ENCODE data around the gene RNPEP. TPM values are rescaled to one million over a fixed set of nuclear protein-coding genes. Genes with fewer than 3 reads are reported as not detected.
"Not testable (repeated sequence)": the region's sequence is repeated elsewhere in the genome, so short reads cannot be mapped to it uniquely, and the experiment has no call there.

RNPEP gene
- total and polyA plus RNA-seq, 4 experiments from 2014 or later, result 25.9 to 41.4 (median 29.7) TPM

GRCh38 chr1:202015662-202015937, 33.2 kb downstream of the RNPEP start:
- no peak for DNase-seq
- no peak overlapping the region for H3K4me3 Mint-ChIP-seq
- Histone ChIP-seq H3K9me3 (ENCODE audit: control insufficient read depth in 1 of 2, low read length in 2 of 2) (no peaks in the 10 kb centered on the region), H3K36me3 (ENCODE audit: insufficient read depth, low read length) (no peaks in the 10 kb centered on the region), H3K4me3 (ENCODE audit: low read length in 2 of 2) (no peak overlapping the region), H3K27ac (ENCODE audit: low read depth, low read length) (no peak overlapping the region), H3K27me3 (ENCODE audit: insufficient read depth, low read length) (no peaks in the 10 kb centered on the region), H3K4me1 (ENCODE audit: insufficient read depth, low read length) (no peaks in the 10 kb centered on the region)
- H3K36me3 Mint-ChIP-seq, result no peaks in the 10 kb centered on the region
- no peaks in the 10 kb centered on the region for H3K4me1 Mint-ChIP-seq
- peaks cover 7 to 14% of the 10 kb centered on the region in 2 donors for H3K27me3 Mint-ChIP-seq
- POLR2A ChIA-PET (ENCODE audit: partially characterized antibody), result no interaction called here
- CTCF ChIA-PET (ENCODE audit: partially characterized antibody), result interaction anchor here (1.7 kb wide), 1 partner anchor 119 kb away, joined by 3 read pairs; no protein-coding TSS in a partner anchor
- no peak overlapping the region for H3K27ac Mint-ChIP-seq
- H3K9me3 Mint-ChIP-seq, result no peaks in the 10 kb centered on the region
- intact Hi-C loops (cut with micrococcal nuclease), result no loop called here

DNA sequence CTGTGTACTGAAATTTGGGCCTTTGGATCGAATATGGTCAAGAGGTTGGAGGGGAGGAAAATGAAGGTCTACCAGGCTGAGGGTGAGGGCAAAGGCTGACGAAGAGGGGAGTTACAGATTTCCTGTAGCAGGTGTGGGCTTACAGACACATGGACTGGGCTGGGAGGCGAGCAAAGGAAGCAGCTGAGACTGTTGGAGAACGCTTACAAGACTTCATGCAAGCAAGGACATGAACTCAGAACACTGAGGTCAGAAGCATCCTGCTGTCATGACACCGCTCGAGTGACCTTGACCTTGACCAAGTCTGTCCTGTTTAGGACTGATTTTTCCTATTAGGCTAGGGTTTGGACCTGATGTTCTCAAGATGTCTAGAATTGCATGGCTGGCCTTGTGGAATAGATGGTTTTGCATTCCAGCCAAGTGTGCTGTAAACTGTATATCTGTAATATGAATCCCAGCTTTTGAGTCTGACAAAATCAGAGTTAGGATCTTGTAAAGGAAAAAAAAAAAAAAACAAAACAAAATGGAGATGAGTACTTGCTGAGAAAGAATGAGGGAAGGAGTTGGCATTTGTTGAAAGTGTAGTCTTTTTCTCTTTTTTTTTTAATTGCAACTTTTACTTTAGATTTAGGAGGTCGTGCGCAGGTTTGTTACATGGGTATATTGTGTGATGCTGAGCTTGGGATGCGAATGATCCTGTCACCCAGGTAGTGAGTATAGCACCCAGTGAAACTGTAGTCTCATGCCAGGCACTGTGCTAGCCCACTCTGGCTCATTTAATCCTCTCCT, 33.8 kb downstream of the RNPEP start:
- no peaks in the 10 kb centered on the region for H3K9me3 Mint-ChIP-seq
- ChIA-PET POLR2A (ENCODE audit: partially characterized antibody) (no interaction called here), CTCF (ENCODE audit: partially characterized antibody) (interaction anchor here (0.8 to 1.7 kb wide), 2 partner anchors 9 to 120 kb away, joined by 3 to 4 read pairs; no protein-coding TSS in a partner anchor)
- Histone ChIP-seq H3K27ac (ENCODE audit: low read depth, low read length) (no peak overlapping the region), H3K4me1 (ENCODE audit: insufficient read depth, low read length) (no peaks in the 10 kb centered on the region), H3K9me3 (ENCODE audit: control insufficient read depth in 1 of 2, low read length in 2 of 2) (no peaks in the 10 kb centered on the region), H3K27me3 (ENCODE audit: insufficient read depth, low read length) (no peaks in the 10 kb centered on the region), H3K36me3 (ENCODE audit: insufficient read depth, low read length) (no peaks in the 10 kb centered on the region), H3K4me3 (ENCODE audit: low read length in 2 of 2) (no peak overlapping the region)
- H3K4me1 Mint-ChIP-seq, result no peaks in the 10 kb centered on the region
- H3K36me3 Mint-ChIP-seq, result no peaks in the 10 kb centered on the region
- no peak for DNase-seq
- intact Hi-C loops (cut with micrococcal nuclease), result no loop called here
- no peak overlapping the region for H3K27ac Mint-ChIP-seq
- H3K27me3 Mint-ChIP-seq, result peaks cover 7 to 17% of the 10 kb centered on the region in 2 donors
- H3K4me3 Mint-ChIP-seq, result no peak overlapping the region

- ChIA-PET CTCF (ENCODE audit: partially characterized antibody) (interaction anchor here (1.7 kb wide), 1 partner anchor 121 kb away, joined by 3 read pairs; no protein-coding TSS in a partner anchor), POLR2A (ENCODE audit: partially characterized antibody) (no interaction called here)
- Mint-ChIP-seq H3K4me3 (no peak overlapping the region), H3K36me3 (no peaks in the 10 kb centered on the region), H3K9me3 (no peaks in the 10 kb centered on the region), H3K27ac (no peak overlapping the region), H3K4me1 (no peaks in the 10 kb centered on the region), H3K27me3 (peaks cover 7 to 19% of the 10 kb centered on the region in 2 donors)
- no peaks in the 10 kb centered on the region for H3K4me1 ChIP-seq (ENCODE audit: insufficient read depth, low read length)
- no peaks in the 10 kb centered on the region for H3K36me3 ChIP-seq (ENCODE audit: insufficient read depth, low read length)
- H3K9me3 ChIP-seq (ENCODE audit: control insufficient read depth in 1 of 2, low read length in 2 of 2), result no peaks in the 10 kb centered on the region
- intact Hi-C loops (cut with micrococcal nuclease), result no loop called here
- H3K27me3 ChIP-seq (ENCODE audit: insufficient read depth, low read length), result no peaks in the 10 kb centered on the region
- DNase-seq, result no peak
- H3K4me3 ChIP-seq (ENCODE audit: low read length in 2 of 2), result no peak overlapping the region
- H3K27ac ChIP-seq (ENCODE audit: low read depth, low read length), result no peak overlapping the region
Measured at GRCh38 chr1:202016811-202017748, 34.6 kb downstream of the RNPEP start.

DNA sequence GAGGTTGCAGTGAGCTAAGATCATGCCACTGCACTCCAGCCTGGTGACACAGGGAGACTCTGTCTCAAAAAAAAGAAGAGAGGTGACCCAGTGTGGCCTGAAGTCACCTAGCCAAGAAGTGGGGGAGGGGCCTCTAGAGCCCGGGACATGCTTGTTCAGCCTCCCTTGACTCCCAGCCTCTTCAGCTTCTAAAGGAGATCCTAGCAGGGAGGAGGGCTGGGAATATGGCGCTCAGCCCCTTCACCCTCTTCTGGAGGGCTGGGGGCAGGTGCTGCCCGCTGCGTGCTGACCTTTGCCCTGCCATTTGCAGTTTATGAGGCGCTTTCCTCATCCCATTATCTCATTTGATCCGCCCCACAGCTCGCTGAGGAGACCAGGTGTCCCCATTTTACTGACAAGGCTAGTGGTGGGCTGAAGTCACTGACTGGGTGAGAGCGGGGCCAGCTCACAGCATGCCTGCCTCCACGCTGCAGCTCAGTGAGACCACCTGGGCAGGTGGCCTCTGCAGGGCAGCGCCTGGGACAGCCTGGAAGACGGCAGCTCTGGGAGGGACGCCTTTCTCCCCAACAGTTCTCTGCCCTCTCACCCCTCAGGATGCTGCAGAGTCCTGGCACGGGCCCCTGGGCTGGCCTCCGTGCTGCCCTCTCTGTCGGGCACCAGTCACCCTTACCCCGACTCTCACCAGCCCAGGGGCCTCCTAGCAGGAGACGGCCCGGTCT, 35.5 kb downstream of the RNPEP start:
- no peak overlapping the region for H3K4me3 ChIP-seq (ENCODE audit: low read length in 2 of 2)
- no peak for DNase-seq
- Mint-ChIP-seq H3K27me3 (peaks cover 9 to 21% of the 10 kb centered on the region in 2 donors), H3K36me3 (no peaks in the 10 kb centered on the region), H3K4me3 (no peak overlapping the region), H3K4me1 (no peaks in the 10 kb centered on the region), H3K9me3 (no peaks in the 10 kb centered on the region), H3K27ac (no peak overlapping the region)
- no peak overlapping the region for H3K27ac ChIP-seq (ENCODE audit: low read depth, low read length)
- no peaks in the 10 kb centered on the region for H3K27me3 ChIP-seq (ENCODE audit: insufficient read depth, low read length)
- H3K9me3 ChIP-seq (ENCODE audit: control insufficient read depth in 1 of 2, low read length in 2 of 2), result no peaks in the 10 kb centered on the region
- intact Hi-C loops (cut with micrococcal nuclease), result no loop called here
- POLR2A ChIA-PET (ENCODE audit: partially characterized antibody), result no interaction called here
- no peaks in the 10 kb centered on the region for H3K36me3 ChIP-seq (ENCODE audit: insufficient read depth, low read length)
- H3K4me1 ChIP-seq (ENCODE audit: insufficient read depth, low read length), result no peaks in the 10 kb centered on the region
- CTCF ChIA-PET (ENCODE audit: partially characterized antibody), result no interaction called here

GRCh38 chr1:202018468-202019234, 36.2 kb downstream of the RNPEP start:
- Histone ChIP-seq H3K36me3 (ENCODE audit: insufficient read depth, low read length) (no peaks in the 10 kb centered on the region), H3K9me3 (ENCODE audit: control insufficient read depth in 1 of 2, low read length in 2 of 2) (no peaks in the 10 kb centered on the region), H3K4me1 (ENCODE audit: insufficient read depth, low read length) (no peaks in the 10 kb centered on the region), H3K4me3 (ENCODE audit: low read length in 2 of 2) (no peak overlapping the region), H3K27ac (ENCODE audit: low read depth, low read length) (no peak overlapping the region), H3K27me3 (ENCODE audit: insufficient read depth, low read length) (no peaks in the 10 kb centered on the region)
- no peaks in the 10 kb centered on the region for H3K36me3 Mint-ChIP-seq
- peaks cover 9 to 27% of the 10 kb centered on the region in 2 donors for H3K27me3 Mint-ChIP-seq
- no peaks in the 10 kb centered on the region for H3K4me1 Mint-ChIP-seq
- H3K4me3 Mint-ChIP-seq, result no peak overlapping the region
- H3K27ac Mint-ChIP-seq, result no peak overlapping the region
- intact Hi-C loops (cut with micrococcal nuclease), result no loop called here
- no peak for DNase-seq
- no peaks in the 10 kb centered on the region for H3K9me3 Mint-ChIP-seq
- CTCF ChIA-PET (ENCODE audit: partially characterized antibody), result no interaction called here
- POLR2A ChIA-PET (ENCODE audit: partially characterized antibody), result no interaction called here

DNA sequence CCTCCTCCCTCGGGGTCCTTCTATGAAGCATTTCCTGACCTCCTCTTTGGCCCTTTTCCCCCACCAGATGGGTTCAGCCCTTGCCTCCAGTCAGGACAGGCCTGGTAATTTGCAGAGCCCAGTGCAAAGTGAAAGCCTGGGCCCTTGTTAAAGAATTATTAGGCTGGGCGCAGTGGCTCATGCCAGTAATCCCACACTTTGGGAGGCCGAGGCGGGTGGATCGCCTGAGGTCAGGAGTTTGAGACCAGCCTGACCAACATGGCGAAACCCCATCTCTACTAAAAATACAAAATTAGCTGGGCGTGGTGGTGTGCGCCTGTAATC, 36.7 kb downstream of the RNPEP start:
- H3K4me1 Mint-ChIP-seq; DNase-seq; H3K27ac Mint-ChIP-seq; H3K4me1 ChIP-seq (ENCODE audit: insufficient read depth, low read length); H3K4me3 Mint-ChIP-seq; H3K36me3 ChIP-seq (ENCODE audit: insufficient read depth, low read length); H3K9me3 ChIP-seq (ENCODE audit: control insufficient read depth in 1 of 2, low read length in 2 of 2); CTCF ChIA-PET (ENCODE audit: partially characterized antibody); intact Hi-C loops (cut with micrococcal nuclease); H3K27me3 ChIP-seq (ENCODE audit: insufficient read depth, low read length); H3K36me3 Mint-ChIP-seq; H3K4me3 ChIP-seq (ENCODE audit: low read length in 2 of 2); H3K27ac ChIP-seq (ENCODE audit: low read depth, low read length); H3K9me3 Mint-ChIP-seq; POLR2A ChIA-PET (ENCODE audit: partially characterized antibody): not testable (repeated sequence)
- H3K27me3 Mint-ChIP-seq, result peaks cover 9 to 27% of the 10 kb centered on the region in 2 donors

All from CD4-positive, alpha-beta memory T cell (primary cell).